ENCODE data around the gene LRRC8E. TPM values are rescaled to one million over a fixed set of nuclear protein-coding genes. Genes with fewer than 3 reads are reported as not detected.

Gene LRRC8E
- total and polyA plus RNA-seq, 2 of the 8 experiments (the other 6 are each of a cell fraction or from before 2014, with no cell fraction given), result 2.7 to 2.9 TPM

GRCh38 chr19:7879836-7880235 lies 8.5 kb upstream of the LRRC8E start (continued):
- TF ChIP-seq CTCF (IDR thresholded peaks at IDR 0.05; ENCODE audit: control extremely low read depth in 1 of 3, insufficient read depth in 1 of 3, low read depth in 1 of 3, low read length in 3 of 3), result no peak
- TF ChIP-seq ATF2 (IDR thresholded peaks at IDR 0.05; ENCODE audit: low read length), result no peak
- no peak for TF ChIP-seq CBX8 (IDR thresholded peaks at IDR 0.05; ENCODE audit: borderline replicate concordance, low read depth, low read length)
- no peak for TF ChIP-seq GABPA (IDR thresholded peaks at IDR 0.05; ENCODE audit: borderline replicate concordance, insufficient read depth, low read length)
- TF ChIP-seq SIN3A (conservative IDR thresholded peaks at IDR 0.05 in 1 of 2, IDR thresholded peaks at IDR 0.05 in 1 of 2; ENCODE audit: low read depth in 1 of 2, low read length in 2 of 2), result no peak
- TF ChIP-seq FOSL1 (IDR thresholded peaks at IDR 0.05; ENCODE audit: insufficient read depth, low read depth, low read length), result no peak

Data from H1 (cell line).